HEK293 (cell line): Measurements from ENCODE around the gene BDNF.

Source experiments
- CTCF ChIA-PET: fragments of 350-600 bp; formaldehyde crosslinking; extraction: SDS; loops from one replicate; lab custom pipeline; 2021; ENCODE audit warnings: antibody characterized with exemption; lab: Yijun Ruan, JAX
- POLR2A ChIA-PET: fragments of 300-600 bp; formaldehyde crosslinking; extraction: SDS; loops from one replicate; lab custom pipeline; 2020; ENCODE audit warnings: antibody characterized with exemption, inconsistent platforms; lab: Yijun Ruan, JAX
- H3K27ac ChIP-seq: fragments of 200-500 bp; sonication (Bioruptor generic); 2 replicates; pipeline ENCODE4 v1.5.1; 2014; ENCODE audit warnings: low read depth, low read length, control low read depth, inconsistent platforms; ENCODE audit errors: extremely low read depth
- H3K36me3 ChIP-seq, 2 experiments: fragments of 200-500 bp in 1 of 2; sonication (Bioruptor generic) in 1 of 2; 1 replicate in 1 of 2; 2 replicates in 1 of 2; pipeline ENCODE4 v1.5.1; 2014 to 2017; ENCODE audit warnings: inconsistent platforms in 2 of 2, low read length in 2 of 2; ENCODE audit not compliant: control insufficient read depth in 2 of 2, insufficient read depth in 1 of 2
- H3K4me1 ChIP-seq: fragments of 200-500 bp; sonication (Bioruptor generic); 2 replicates; pipeline ENCODE4 v1.5.1; 2014; ENCODE audit warnings: mild to moderate bottlenecking, low read length, inconsistent platforms; ENCODE audit not compliant: control insufficient read depth, insufficient read depth
- H3K4me3 ChIP-seq: 2 replicates; pipeline ENCODE4 v1.5.1; 2011; ENCODE audit warnings: low read depth, mild to moderate bottlenecking, control low read depth, low read length, moderate library complexity
- H3K9me3 ChIP-seq: fragments of 200-500 bp; sonication (Bioruptor generic); 2 replicates; pipeline ENCODE4 v1.5.1; 2014; ENCODE audit warnings: low read depth, low read length, inconsistent platforms; ENCODE audit not compliant: control insufficient read depth, insufficient read depth
- AEBP2 ChIP-seq: fragments of 450-650 bp; formaldehyde crosslinking; IDR thresholded peaks from 2 replicates; pipeline ENCODE4 v1.5.1; 2016; ENCODE audit warnings: missing biosample characterization, missing genetic modification characterization, borderline replicate concordance
- IKZF3 ChIP-seq: fragments of 450-650 bp; IDR thresholded peaks from 2 replicates; pipeline ENCODE4 v1.5.0; 2018; ENCODE audit warnings: missing biosample characterization, mild to moderate bottlenecking, missing genetic modification characterization, moderate library complexity
- KLF10 ChIP-seq: fragments of 450-650 bp; IDR thresholded peaks from 2 replicates; pipeline ENCODE4 v1.5.1; 2018; ENCODE audit warnings: missing biosample characterization, mild to moderate bottlenecking, missing genetic modification characterization
- OVOL3 ChIP-seq: fragments of 450-650 bp; formaldehyde crosslinking; IDR thresholded peaks from 2 replicates; pipeline ENCODE4 v1.5.1; 2016; ENCODE audit warnings: missing biosample characterization, missing genetic modification characterization
- SCRT2 ChIP-seq: fragments of 450-650 bp; formaldehyde crosslinking; IDR thresholded peaks from 2 replicates; pipeline ENCODE4 v1.5.1; 2016; ENCODE audit warnings: missing biosample characterization, missing genetic modification characterization
- ZFP69B ChIP-seq: fragments of 450-650 bp; formaldehyde crosslinking; IDR thresholded peaks from 2 replicates; pipeline ENCODE4 v1.5.1; 2016; ENCODE audit warnings: missing biosample characterization, missing genetic modification characterization
- ZNF174 ChIP-seq: fragments of 450-650 bp; formaldehyde crosslinking; IDR thresholded peaks from 2 replicates; pipeline ENCODE4 v1.5.0; 2017; ENCODE audit warnings: missing biosample characterization, mild to moderate bottlenecking, missing genetic modification characterization
- ZNF214 ChIP-seq: fragments of 450-650 bp; formaldehyde crosslinking; IDR thresholded peaks from 2 replicates; pipeline ENCODE4 v1.5.1; 2017; ENCODE audit warnings: missing biosample characterization, mild to moderate bottlenecking, missing genetic modification characterization, borderline replicate concordance
- ZNF335 ChIP-seq: fragments of 450-650 bp; formaldehyde crosslinking; conservative IDR thresholded peaks from 2 replicates; pipeline ENCODE4 v1.5.1; 2016; ENCODE audit warnings: missing biosample characterization, missing genetic modification characterization
- ZNF398 ChIP-seq: fragments of 450-650 bp; formaldehyde crosslinking; IDR thresholded peaks from 2 replicates; pipeline ENCODE4 v1.5.1; 2017; ENCODE audit warnings: missing biosample characterization, missing genetic modification characterization
- ZNF416 ChIP-seq: fragments of 450-650 bp; formaldehyde crosslinking; IDR thresholded peaks from 2 replicates; pipeline ENCODE4 v1.5.1; 2016; ENCODE audit warnings: missing biosample characterization, missing genetic modification characterization
- ZNF513 ChIP-seq: fragments of 450-650 bp; IDR thresholded peaks from 2 replicates; pipeline ENCODE4 v1.5.1; 2018; ENCODE audit warnings: missing biosample characterization, missing genetic modification characterization
- ZNF529 ChIP-seq: fragments of 450-650 bp; formaldehyde crosslinking; IDR thresholded peaks from 2 replicates; pipeline ENCODE4 v1.5.1; 2017; ENCODE audit warnings: missing genetic modification characterization, missing biosample characterization; ENCODE audit not compliant: insufficient replicate concordance
- ZNF623 ChIP-seq: fragments of 450-650 bp; formaldehyde crosslinking; IDR thresholded peaks from 2 replicates; pipeline ENCODE4 v1.5.1; 2016; ENCODE audit warnings: missing biosample characterization, missing genetic modification characterization
- ZNF658 ChIP-seq: fragments of 450-650 bp; formaldehyde crosslinking; IDR thresholded peaks from 2 replicates; pipeline ENCODE4; 2016; ENCODE audit warnings: missing biosample characterization, missing genetic modification characterization
- ZNF707 ChIP-seq: fragments of 450-650 bp; formaldehyde crosslinking; IDR thresholded peaks from 2 replicates; pipeline ENCODE4 v1.5.1; 2016; ENCODE audit warnings: missing biosample characterization, missing genetic modification characterization
- ZNF76 ChIP-seq: fragments of 450-650 bp; formaldehyde crosslinking; IDR thresholded peaks from 2 replicates; pipeline ENCODE4; 2016; ENCODE audit warnings: low read depth, missing biosample characterization, missing genetic modification characterization, borderline replicate concordance
- ZSCAN4 ChIP-seq: fragments of 450-650 bp; formaldehyde crosslinking; IDR thresholded peaks from 2 replicates; pipeline ENCODE4 v1.5.1; 2017; ENCODE audit warnings: missing biosample characterization, missing genetic modification characterization

The BDNF gene

GRCh38 chr11:27696961-27697360, 3.3 kb downstream of the BDNF start:
- H3K36me3 ChIP-seq, result no peaks in the 10 kb centered on the region
- no peak overlapping the region for H3K27ac ChIP-seq
- H3K9me3 ChIP-seq, result no peaks in the 10 kb centered on the region
- no peak overlapping the region for H3K4me3 ChIP-seq
- CTCF ChIA-PET, result interaction anchor here (0.6 to 3.1 kb wide), 6 partner anchors 198 to 1637 kb away, joined by 3 to 19 read pairs (median 6); no protein-coding TSS in a partner anchor
- POLR2A ChIA-PET, result interaction anchor here (0.7 kb wide), 2 partner anchors 374 to 577 kb away, joined by 3 to 4 read pairs; no protein-coding TSS in a partner anchor
- no peak for TF ChIP-seq ZNF707
- no peak for TF ChIP-seq ZNF658 (tag by site-specific recombination)
- no peak for TF ChIP-seq AEBP2 (tag by site-specific recombination)
- no peak for TF ChIP-seq OVOL3
- TF ChIP-seq ZNF174 (tag by site-specific recombination), result no peak
- no peak for TF ChIP-seq ZNF214 (tag by site-specific recombination)
- TF ChIP-seq ZSCAN4 (tag by site-specific recombination), result peak; percentile 86
- no peak for TF ChIP-seq ZNF398 (tag by site-specific recombination)
- no peaks in the 10 kb centered on the region for H3K4me1 ChIP-seq

GRCh38 chr11:27696115-27696514, 4.1 kb downstream of the BDNF start:
- no peaks in the 10 kb centered on the region for H3K36me3 ChIP-seq
- POLR2A ChIA-PET, result no interaction called here
- H3K4me1 ChIP-seq, result no peaks in the 10 kb centered on the region
- no peak overlapping the region for H3K4me3 ChIP-seq
- CTCF ChIA-PET, result interaction anchor here (0.6 to 3.1 kb wide), 9 partner anchors 9 to 1638 kb away, joined by 3 to 19 read pairs (median 5); no protein-coding TSS in a partner anchor
- TF ChIP-seq ZNF174 (tag by site-specific recombination) (no peak), KLF10 (no peak), ZNF76 (tag by site-specific recombination) (no peak), ZFP69B (tag by site-specific recombination) (no peak), ZNF529 (no peak), ZNF335 (no peak), ZNF513 (no peak), ZNF416 (no peak), SCRT2 (tag by site-specific recombination) (no peak), IKZF3 (no peak), ZNF623 (tag by site-specific recombination) (no peak)
- H3K27ac ChIP-seq, result no peak overlapping the region
- H3K9me3 ChIP-seq, result no peaks in the 10 kb centered on the region
